ENCODE measurements around the gene SLIT3.

GRCh38 chr5:168960497-168960896, 340.4 kb downstream of the SLIT3 start:
- no peak for TF ChIP-seq CTCF (IDR thresholded peaks at IDR 0.05; ENCODE audit: extremely low read depth in 1 of 2, insufficient read depth in 1 of 2, low read depth in 1 of 2, low read length in 2 of 2)
- no peak for TF ChIP-seq EZH2 (IDR thresholded peaks at IDR 0.05; ENCODE audit: borderline replicate concordance, low read depth, low read length, severe bottlenecking)
- TF ChIP-seq, protein P1, sequence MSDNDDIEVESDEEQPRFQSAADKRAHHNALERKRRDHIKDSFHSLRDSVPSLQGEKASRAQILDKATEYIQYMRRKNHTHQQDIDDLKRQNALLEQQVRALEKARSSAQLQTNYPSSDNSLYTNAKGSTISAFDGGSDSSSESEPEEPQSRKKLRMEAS (IDR thresholded peaks at IDR 0.05; ENCODE audit: insufficient read depth, insufficient read length), result no peak
- TF ChIP-seq POLR2AphosphoS5 (IDR thresholded peaks at IDR 0.05; ENCODE audit: insufficient read depth, low read depth, low read length), result no peak
- TF ChIP-seq POLR2A (IDR thresholded peaks at IDR 0.05; ENCODE audit: low read depth, low read length), result no peak
- TF ChIP-seq JUN (IDR thresholded peaks at IDR 0.05; ENCODE audit: borderline replicate concordance, insufficient read depth, insufficient read length, low read depth), result no peak
